ENCODE data around the gene ESR1. TPM values are rescaled to one million over a fixed set of nuclear protein-coding genes. Genes with fewer than 3 reads are reported as not detected.

Gene ESR1
- total and polyA plus RNA-seq, 2 donors (not counting 1 experiment from before 2014, with no cell fraction given) = 0.06 to 0.50 TPM

DNA sequence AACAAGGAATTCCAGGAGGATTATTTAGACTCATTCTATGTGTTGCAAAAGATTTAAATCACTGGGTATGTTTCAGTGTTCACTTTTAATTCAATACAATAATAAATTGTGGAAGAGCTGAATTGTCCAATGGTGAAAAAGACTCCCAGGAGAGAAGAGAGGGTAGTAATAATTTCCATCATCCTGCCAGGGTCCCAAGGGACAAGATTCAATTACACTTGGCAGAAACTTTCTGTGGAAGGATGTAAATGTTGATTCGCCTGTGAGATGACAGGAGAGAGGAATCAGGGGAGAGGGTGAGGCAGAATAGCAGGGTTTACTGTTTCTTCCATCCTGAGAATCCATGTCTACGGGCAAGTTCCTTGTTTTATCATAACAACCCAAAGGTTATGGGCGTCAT is 342.7 kb downstream of the ESR1 start:
- Histone ChIP-seq H3K4me2 (ENCODE audit: extremely low read depth, insufficient read depth, low read length) (no peak overlapping the region), H3K4me1 (ENCODE audit: control insufficient read depth, extremely low read depth, insufficient read depth, low read length) (peaks cover 5% of the 10 kb centered on the region), H4K20me1 (ENCODE audit: control insufficient read depth, extremely low read depth, insufficient read depth, low read length) (no peaks in the 10 kb centered on the region), H3K27me3 (ENCODE audit: control insufficient read depth, insufficient read depth, low read length) (no peaks in the 10 kb centered on the region), H3K36me3 (ENCODE audit: control insufficient read depth, insufficient read depth, low read length) (peaks cover 4% of the 10 kb centered on the region), H3K79me2 (ENCODE audit: control insufficient read depth, insufficient read depth, low read length) (no peaks in the 10 kb centered on the region), H2AFZ (ENCODE audit: low read length) (no peak overlapping the region), H3K9ac (ENCODE audit: insufficient read depth, low read length) (no peak overlapping the region), H3K4me3 (replicated peaks in 1 of 4; ENCODE audit: control extremely low read depth in 1 of 4, insufficient read depth in 1 of 4, low read depth in 3 of 4, low read length in 4 of 4) (no peak overlapping the region), H3K27ac (ENCODE audit: insufficient read depth, low read length) (no peak overlapping the region), H3K9me3 (ENCODE audit: control insufficient read depth, insufficient read depth, low read depth, low read length) (no peaks in the 10 kb centered on the region)
- no peak for TF ChIP-seq EZH2 (IDR thresholded peaks at IDR 0.05; ENCODE audit: low read length, missing control alignments)
- TF ChIP-seq, protein P1, sequence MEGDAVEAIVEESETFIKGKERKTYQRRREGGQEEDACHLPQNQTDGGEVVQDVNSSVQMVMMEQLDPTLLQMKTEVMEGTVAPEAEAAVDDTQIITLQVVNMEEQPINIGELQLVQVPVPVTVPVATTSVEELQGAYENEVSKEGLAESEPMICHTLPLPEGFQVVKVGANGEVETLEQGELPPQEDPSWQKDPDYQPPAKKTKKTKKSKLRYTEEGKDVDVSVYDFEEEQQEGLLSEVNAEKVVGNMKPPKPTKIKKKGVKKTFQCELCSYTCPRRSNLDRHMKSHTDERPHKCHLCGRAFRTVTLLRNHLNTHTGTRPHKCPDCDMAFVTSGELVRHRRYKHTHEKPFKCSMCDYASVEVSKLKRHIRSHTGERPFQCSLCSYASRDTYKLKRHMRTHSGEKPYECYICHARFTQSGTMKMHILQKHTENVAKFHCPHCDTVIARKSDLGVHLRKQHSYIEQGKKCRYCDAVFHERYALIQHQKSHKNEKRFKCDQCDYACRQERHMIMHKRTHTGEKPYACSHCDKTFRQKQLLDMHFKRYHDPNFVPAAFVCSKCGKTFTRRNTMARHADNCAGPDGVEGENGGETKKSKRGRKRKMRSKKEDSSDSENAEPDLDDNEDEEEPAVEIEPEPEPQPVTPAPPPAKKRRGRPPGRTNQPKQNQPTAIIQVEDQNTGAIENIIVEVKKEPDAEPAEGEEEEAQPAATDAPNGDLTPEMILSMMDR (conservative IDR thresholded peaks at IDR 0.05 in 1 of 2, IDR thresholded peaks at IDR 0.05 in 1 of 2; ENCODE audit: low read depth in 1 of 2, low read length in 2 of 2) = no peak
- DNase-seq (ENCODE audit: low read depth in 2 of 2) = no peak

DNA sequence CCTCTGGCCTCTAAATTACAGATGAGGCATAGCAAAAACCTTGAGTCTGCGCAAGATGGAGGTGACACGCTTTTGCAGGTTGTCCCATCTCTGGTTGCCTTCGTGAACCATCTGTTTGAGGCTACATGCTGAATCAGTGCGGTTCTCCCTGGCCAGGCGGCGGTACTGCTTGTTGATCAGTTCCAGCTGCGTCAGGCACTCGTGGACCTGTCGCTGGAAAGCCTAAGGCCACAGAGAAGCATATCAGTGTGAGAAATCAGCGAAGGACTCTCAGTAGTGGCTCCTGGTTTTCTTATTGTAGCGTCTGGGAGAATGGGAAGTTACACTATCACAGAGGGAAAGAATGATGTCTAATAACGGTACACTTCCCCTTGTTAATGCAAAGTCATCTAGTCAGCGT is 344.4 kb downstream of the ESR1 start:
- peaks cover 4% of the 10 kb centered on the region for H3K36me3 ChIP-seq (ENCODE audit: control insufficient read depth, insufficient read depth, low read length)
- no peaks in the 10 kb centered on the region for H4K20me1 ChIP-seq (ENCODE audit: control insufficient read depth, extremely low read depth, insufficient read depth, low read length)
- no peak overlapping the region for H3K27ac ChIP-seq (ENCODE audit: insufficient read depth, low read length)
- H3K4me2 ChIP-seq (ENCODE audit: extremely low read depth, insufficient read depth, low read length) = no peak overlapping the region
- no peaks in the 10 kb centered on the region for H3K27me3 ChIP-seq (ENCODE audit: control insufficient read depth, insufficient read depth, low read length)
- no peak overlapping the region for H3K9ac ChIP-seq (ENCODE audit: insufficient read depth, low read length)
- no peaks in the 10 kb centered on the region for H3K79me2 ChIP-seq (ENCODE audit: control insufficient read depth, insufficient read depth, low read length)
- H3K9me3 ChIP-seq (ENCODE audit: control insufficient read depth, insufficient read depth, low read depth, low read length) = no peaks in the 10 kb centered on the region
- no peak overlapping the region for H2AFZ ChIP-seq (ENCODE audit: low read length)
- no peak for DNase-seq (ENCODE audit: low read depth in 2 of 2)
- H3K4me1 ChIP-seq (ENCODE audit: control insufficient read depth, extremely low read depth, insufficient read depth, low read length) = peaks cover 1% of the 10 kb centered on the region
- TF ChIP-seq, protein P1 (conservative IDR thresholded peaks at IDR 0.05 in 1 of 2, IDR thresholded peaks at IDR 0.05 in 1 of 2; ENCODE audit: low read depth in 1 of 2, low read length in 2 of 2) = no peak
- no peak for TF ChIP-seq EZH2 (IDR thresholded peaks at IDR 0.05; ENCODE audit: low read length, missing control alignments)
- no peak overlapping the region for H3K4me3 ChIP-seq (replicated peaks in 1 of 4; ENCODE audit: control extremely low read depth in 1 of 4, insufficient read depth in 1 of 4, low read depth in 3 of 4, low read length in 4 of 4)

DNA sequence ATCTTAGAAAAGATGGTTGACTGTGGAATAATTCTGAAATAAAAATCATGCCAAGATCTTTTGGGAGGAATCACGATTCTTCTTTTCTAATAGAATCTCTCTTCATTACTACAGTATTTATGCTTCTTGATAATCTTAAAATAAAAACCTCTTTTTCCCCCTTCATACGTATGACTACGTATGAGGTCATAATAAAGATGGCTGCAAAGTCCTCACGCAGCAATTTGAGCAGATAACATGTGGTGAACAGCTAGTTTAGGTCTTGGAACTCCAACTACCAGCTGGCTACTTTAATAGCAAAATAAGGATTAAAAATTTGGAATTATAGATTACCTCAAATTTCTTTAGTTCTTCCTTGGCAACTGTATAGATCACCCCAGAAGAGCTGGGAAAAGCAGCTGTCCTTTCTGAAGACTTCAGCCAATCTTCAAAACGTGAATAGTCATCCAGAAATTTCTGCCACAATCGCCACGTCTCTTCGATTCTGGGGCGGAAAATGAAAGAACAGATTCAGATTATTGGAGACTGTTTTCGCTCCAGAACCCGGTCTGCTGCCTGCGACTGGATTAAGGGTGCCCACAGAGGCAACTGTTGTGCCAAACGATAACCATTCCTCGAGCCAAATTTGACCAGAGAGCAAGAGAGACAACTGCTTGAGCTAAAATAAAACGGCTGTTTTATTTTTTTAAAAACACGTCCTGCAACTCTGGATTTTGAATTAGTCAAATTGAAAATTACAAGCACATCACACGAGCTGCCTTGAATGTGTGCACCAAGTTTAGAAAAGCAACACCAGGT is 347.3 kb downstream of the ESR1 start:
- H2AFZ ChIP-seq (ENCODE audit: low read length) = no peak overlapping the region

More for the DNA sequence above, 347.3 kb downstream of the ESR1 start:
- H3K27me3 ChIP-seq (ENCODE audit: control insufficient read depth, insufficient read depth, low read length) = no peaks in the 10 kb centered on the region
- no peaks in the 10 kb centered on the region for H3K36me3 ChIP-seq (ENCODE audit: control insufficient read depth, insufficient read depth, low read length)
- H3K4me3 ChIP-seq (replicated peaks in 1 of 4; ENCODE audit: control extremely low read depth in 1 of 4, insufficient read depth in 1 of 4, low read depth in 3 of 4, low read length in 4 of 4) = no peak overlapping the region
- H3K4me2 ChIP-seq (ENCODE audit: extremely low read depth, insufficient read depth, low read length) = no peak overlapping the region
- no peaks in the 10 kb centered on the region for H3K79me2 ChIP-seq (ENCODE audit: control insufficient read depth, insufficient read depth, low read length)
- H4K20me1 ChIP-seq (ENCODE audit: control insufficient read depth, extremely low read depth, insufficient read depth, low read length) = no peaks in the 10 kb centered on the region
- no peaks in the 10 kb centered on the region for H3K4me1 ChIP-seq (ENCODE audit: control insufficient read depth, extremely low read depth, insufficient read depth, low read length)
- H3K27ac ChIP-seq (ENCODE audit: insufficient read depth, low read length) = no peak overlapping the region
- TF ChIP-seq, protein P1 (conservative IDR thresholded peaks at IDR 0.05 in 1 of 2, IDR thresholded peaks at IDR 0.05 in 1 of 2; ENCODE audit: low read depth in 1 of 2, low read length in 2 of 2) = no peak
- no peak for TF ChIP-seq EZH2 (IDR thresholded peaks at IDR 0.05; ENCODE audit: low read length, missing control alignments)
- no peak for DNase-seq (ENCODE audit: low read depth in 2 of 2)
- H3K9ac ChIP-seq (ENCODE audit: insufficient read depth, low read length) = no peak overlapping the region
- H3K9me3 ChIP-seq (ENCODE audit: control insufficient read depth, insufficient read depth, low read depth, low read length) = no peaks in the 10 kb centered on the region

Data from fibroblast of lung (primary cell).